ENCODE results near the gene TBX22.
"Not testable (repeated sequence)": the region's sequence is repeated elsewhere in the genome, so short reads cannot be mapped to it uniquely, and the experiment has no call there.

Gene TBX22

DNA sequence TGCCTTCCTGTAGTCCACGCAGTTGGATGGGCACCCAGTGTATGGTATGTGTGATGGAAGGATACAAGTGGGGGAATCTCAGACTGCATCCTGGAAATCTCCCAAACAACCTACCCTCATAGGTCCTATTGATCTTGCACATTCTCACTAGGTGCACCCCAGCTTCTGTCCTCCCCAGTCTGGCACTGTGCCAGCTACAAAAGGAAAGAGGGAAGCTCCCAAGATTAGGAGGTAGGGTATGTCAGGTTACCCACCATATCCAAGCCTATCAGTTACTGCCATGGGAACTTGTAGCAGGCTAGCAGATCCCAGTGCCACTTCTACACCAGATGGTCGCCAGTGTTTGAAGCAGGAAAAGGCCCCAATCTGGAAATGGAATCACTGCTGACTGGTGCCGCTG is 11.6 kb downstream of the TBX22 start:
- H3K27ac ChIP-seq: no peak overlapping the region
- no peak for TF ChIP-seq ZFX (IDR thresholded peaks at IDR 0.05)
- TF ChIP-seq, protein P1, sequence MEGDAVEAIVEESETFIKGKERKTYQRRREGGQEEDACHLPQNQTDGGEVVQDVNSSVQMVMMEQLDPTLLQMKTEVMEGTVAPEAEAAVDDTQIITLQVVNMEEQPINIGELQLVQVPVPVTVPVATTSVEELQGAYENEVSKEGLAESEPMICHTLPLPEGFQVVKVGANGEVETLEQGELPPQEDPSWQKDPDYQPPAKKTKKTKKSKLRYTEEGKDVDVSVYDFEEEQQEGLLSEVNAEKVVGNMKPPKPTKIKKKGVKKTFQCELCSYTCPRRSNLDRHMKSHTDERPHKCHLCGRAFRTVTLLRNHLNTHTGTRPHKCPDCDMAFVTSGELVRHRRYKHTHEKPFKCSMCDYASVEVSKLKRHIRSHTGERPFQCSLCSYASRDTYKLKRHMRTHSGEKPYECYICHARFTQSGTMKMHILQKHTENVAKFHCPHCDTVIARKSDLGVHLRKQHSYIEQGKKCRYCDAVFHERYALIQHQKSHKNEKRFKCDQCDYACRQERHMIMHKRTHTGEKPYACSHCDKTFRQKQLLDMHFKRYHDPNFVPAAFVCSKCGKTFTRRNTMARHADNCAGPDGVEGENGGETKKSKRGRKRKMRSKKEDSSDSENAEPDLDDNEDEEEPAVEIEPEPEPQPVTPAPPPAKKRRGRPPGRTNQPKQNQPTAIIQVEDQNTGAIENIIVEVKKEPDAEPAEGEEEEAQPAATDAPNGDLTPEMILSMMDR (conservative IDR thresholded peaks at IDR 0.05): no peak

DNA sequence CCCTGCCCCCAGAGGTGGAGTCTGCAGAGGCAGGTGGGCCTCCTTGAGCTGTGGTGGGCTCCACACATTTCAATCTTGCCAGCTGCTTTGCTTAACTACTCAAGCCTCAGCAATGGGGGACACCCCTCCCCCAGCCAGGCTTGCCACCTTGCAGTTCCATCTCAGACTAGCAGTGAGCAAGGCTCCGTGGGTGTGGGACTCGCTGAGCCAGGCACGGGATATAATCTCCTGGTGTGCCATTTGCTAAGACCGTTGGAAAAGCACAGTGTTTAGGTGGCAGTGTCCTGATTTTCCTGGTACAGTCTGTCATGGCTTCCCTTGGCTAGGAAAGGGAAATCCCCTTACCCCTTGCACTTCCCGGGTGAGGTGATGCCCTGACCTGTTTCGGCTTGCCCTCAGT is 51.6 kb downstream of the TBX22 start:
- not testable (repeated sequence) for H3K27ac ChIP-seq

- H3K27ac ChIP-seq: not testable (repeated sequence)
Measured at GRCh38 chrX:80075625-80076024, 61.1 kb downstream of the TBX22 start.
